ENCODE results near the gene CPNE7. TPM values are rescaled to one million over a fixed set of nuclear protein-coding genes. Genes with fewer than 3 reads are reported as not detected.
A peak's percentile ranks its signal among the peaks of the same experiment; 100 is the strongest.

Gene CPNE7
- total and polyA plus RNA-seq, 2 of the 13 experiments (the other 11 are each of a cell fraction or from before 2014, with no cell fraction given), result 0.59 TPM; not detected in 1

- Histone ChIP-seq H3K9ac (ENCODE audit: insufficient read depth, low read depth, low read length) (no peak overlapping the region), H2AFZ (ENCODE audit: low read length) (no peak overlapping the region), H3K4me3 (replicated peaks in 1 of 3; ENCODE audit: insufficient read depth in 1 of 3, low read depth in 2 of 3, low read length in 3 of 3) (no peak overlapping the region), H3K79me2 (ENCODE audit: insufficient read depth, low read length) (no peaks in the 10 kb centered on the region), H3K27ac (ENCODE audit: extremely low read length, insufficient read depth, low read length) (no peak overlapping the region), H3K4me2 (ENCODE audit: low read depth, low read length) (no peak overlapping the region), H4K20me1 (ENCODE audit: insufficient read depth, low read length) (0 out of 2 replicates have a peak, but pooled peaks cover 3% of the 10 kb centered on the region), H3K36me3 (replicated peaks in 1 of 2; ENCODE audit: control insufficient read depth in 1 of 2, insufficient read depth in 2 of 2, low read length in 2 of 2) (peaks cover 37 to 59% of the 10 kb centered on the region in 2 experiments), H3K27me3 (ENCODE audit: control insufficient read depth in 1 of 2, insufficient read depth in 2 of 2, low read length in 2 of 2) (no peaks in the 10 kb centered on the region; a peak in 1 of 5 replicates), H3K9me3 (ENCODE audit: low read length) (no peaks in the 10 kb centered on the region), H3K4me1 (ENCODE audit: insufficient read depth, low read length) (0 out of 2 replicates have a peak, but pooled peaks cover 4% of the 10 kb centered on the region)
- CTCF ChIA-PET (ENCODE audit: low intra/inter-chr PET ratio, low total read pairs), result no interaction called here
- ATAC-seq (no peak), DNase-seq (ENCODE audit: low spot score) (no peak), FAIRE-seq (no peak)
- intact Hi-C loops (cut with micrococcal nuclease; ENCODE audit: unreplicated experiment) (no loop called here), in situ Hi-C loops (cut with HindIII; ENCODE audit: extremely low pct_ligation_motif_present, low pct_unique_long_range_greater_than_20kb) (no loop called here)
- 100% methylated on average over 3 of the region's 7 CpGs for WGBS (ENCODE audit: low lambda C conversion rate)
- POLR2A ChIA-PET, result no interaction called here
- BruUV-seq (replicated peaks), result no TSS peak
- TF ChIP-seq BATF2 (CRISPR knock-in tag; IDR thresholded peaks at IDR 0.05), result 0 out of 2 replicates have a peak, but pooled peaks have one; percentile 26
- TF ChIP-seq RBAK (CRISPR knock-in tag; IDR thresholded peaks at IDR 0.05), result no peak
Observed at GRCh38 chr16:89537549-89537925, 38.0 kb upstream of the CPNE7 start.

GRCh38 chr16:89538286-89538685, 37.3 kb upstream of the CPNE7 start:
- Histone ChIP-seq H4K20me1 (ENCODE audit: insufficient read depth, low read length) (0 out of 2 replicates have a peak, but pooled peaks cover 3% of the 10 kb centered on the region), H2AFZ (ENCODE audit: low read length) (no peak overlapping the region), H3K4me3 (replicated peaks in 1 of 3; ENCODE audit: insufficient read depth in 1 of 3, low read depth in 2 of 3, low read length in 3 of 3) (no peak overlapping the region), H3K36me3 (replicated peaks in 1 of 2; ENCODE audit: control insufficient read depth in 1 of 2, insufficient read depth in 2 of 2, low read length in 2 of 2) (peaks cover 37 to 52% of the 10 kb centered on the region in 2 experiments), H3K27me3 (ENCODE audit: control insufficient read depth in 1 of 2, insufficient read depth in 2 of 2, low read length in 2 of 2) (no peaks in the 10 kb centered on the region; a peak in 1 of 5 replicates), H3K27ac (ENCODE audit: extremely low read length, insufficient read depth, low read length) (no peak overlapping the region), H3K79me2 (ENCODE audit: insufficient read depth, low read length) (no peaks in the 10 kb centered on the region), H3K4me1 (ENCODE audit: insufficient read depth, low read length) (0 out of 2 replicates have a peak, but pooled peaks cover 4% of the 10 kb centered on the region), H3K9ac (ENCODE audit: insufficient read depth, low read depth, low read length) (no peak overlapping the region), H3K4me2 (ENCODE audit: low read depth, low read length) (no peak overlapping the region), H3K9me3 (ENCODE audit: low read length) (no peaks in the 10 kb centered on the region)
- TF ChIP-seq SATB2 (CRISPR knock-in tag; IDR thresholded peaks at IDR 0.05) (no peak), AGO2 (optimal IDR thresholded peaks at IDR 0.05; ENCODE audit: low read depth, low read length) (peak; percentile 66), PAWR (CRISPR knock-in tag; IDR thresholded peaks at IDR 0.05; ENCODE audit: borderline replicate concordance) (no peak), CENPT (CRISPR knock-in tag; IDR thresholded peaks at IDR 0.05; ENCODE audit: low read depth) (no peak), NFIB (CRISPR knock-in tag; IDR thresholded peaks at IDR 0.05; ENCODE audit: borderline replicate concordance) (no peak), GMEB1 (CRISPR knock-in tag; IDR thresholded peaks at IDR 0.05; ENCODE audit: borderline replicate concordance) (no peak), ZFP37 (CRISPR knock-in tag; IDR thresholded peaks at IDR 0.05; ENCODE audit: borderline replicate concordance) (no peak), ELF3 (CRISPR knock-in tag; IDR thresholded peaks at IDR 0.05) (no peak), ZNF205 (CRISPR knock-in tag; IDR thresholded peaks at IDR 0.05) (no peak)
- no peak for ATAC-seq
- BruUV-seq (replicated peaks), result no TSS peak
- intact Hi-C loops (cut with micrococcal nuclease; ENCODE audit: unreplicated experiment), result no loop called here
- in situ Hi-C loops (cut with HindIII; ENCODE audit: extremely low pct_ligation_motif_present, low pct_unique_long_range_greater_than_20kb), result no loop called here
- POLR2A ChIA-PET, result no interaction called here
- no peak for FAIRE-seq
- DNase-seq (ENCODE audit: low spot score), result no peak
- 99% methylated on average over 6 of the region's 12 CpGs for WGBS (ENCODE audit: low lambda C conversion rate)
- CTCF ChIA-PET (ENCODE audit: low intra/inter-chr PET ratio, low total read pairs), result no interaction called here

Data from HepG2 (cell line).